Measurements from ENCODE around the gene EPG5.

The EPG5 gene

GRCh38 chr18:45839414-45840395 is 127.4 kb downstream of the EPG5 start:
- TF ChIP-seq CTCF (IDR thresholded peaks at IDR 0.05; ENCODE audit: borderline replicate concordance, control extremely low read depth, extremely low read depth, insufficient read depth, missing control alignments) = no peak
- in situ Hi-C loops (cut with MboI; ENCODE audit: low sequenced_read_pairs, unreplicated experiment) = no loop called here
- no peak for DNase-seq (ENCODE audit: low spot score)

- in situ Hi-C loops (cut with MboI; ENCODE audit: low sequenced_read_pairs, unreplicated experiment) = no loop called here
- TF ChIP-seq CTCF (IDR thresholded peaks at IDR 0.05; ENCODE audit: borderline replicate concordance, control extremely low read depth, extremely low read depth, insufficient read depth, missing control alignments) = no peak
- no peak for DNase-seq (ENCODE audit: low spot score)
Observed at GRCh38 chr18:45838302-45839070, 128.6 kb downstream of the EPG5 start.

- in situ Hi-C loops (cut with MboI; ENCODE audit: low sequenced_read_pairs, unreplicated experiment) = no loop called here
- peak; percentile 30 for TF ChIP-seq CTCF (IDR thresholded peaks at IDR 0.05; ENCODE audit: borderline replicate concordance, control extremely low read depth, extremely low read depth, insufficient read depth, missing control alignments)
- peak; percentile 65 for DNase-seq (ENCODE audit: low spot score)
Observed at GRCh38 chr18:45837283-45838070, 129.7 kb downstream of the EPG5 start.

- in situ Hi-C loops (cut with MboI; ENCODE audit: low sequenced_read_pairs, unreplicated experiment) = no loop called here
- TF ChIP-seq CTCF (IDR thresholded peaks at IDR 0.05; ENCODE audit: borderline replicate concordance, control extremely low read depth, extremely low read depth, insufficient read depth, missing control alignments) = no peak
- DNase-seq (ENCODE audit: low spot score) = no peak
Observed at GRCh38 chr18:45836242-45837205, 130.6 kb downstream of the EPG5 start.

GRCh38 chr18:45835057-45835636 is 132.0 kb downstream of the EPG5 start:
- DNase-seq (ENCODE audit: low spot score) = no peak
- in situ Hi-C loops (cut with MboI; ENCODE audit: low sequenced_read_pairs, unreplicated experiment) = no loop called here
- TF ChIP-seq CTCF (IDR thresholded peaks at IDR 0.05; ENCODE audit: borderline replicate concordance, control extremely low read depth, extremely low read depth, insufficient read depth, missing control alignments) = no peak

All from GM13976 (cell line).